Measurements from ENCODE around the gene ANKRD13D. TPM values are rescaled to one million over a fixed set of nuclear protein-coding genes. Genes with fewer than 3 reads are reported as not detected.

ANKRD13D gene
- total RNA-seq, 1 donor from 2014 or later = 12.5 TPM

GRCh38 chr11:67286621-67287333, 2.3 kb upstream of the ANKRD13D start:
- Histone ChIP-seq H3K27me3 (ENCODE audit: control insufficient read depth in 3 of 3, insufficient read depth in 3 of 3, low read length in 3 of 3) (no peaks in the 10 kb centered on the region), H3K27ac (ENCODE audit: low read depth, low read length) (peak overlapping the region; percentile 93), H3K4me3 (ENCODE audit: low read length in 3 of 3) (no peak overlapping the region), H3K36me3 (ENCODE audit: control insufficient read depth in 3 of 3, insufficient read depth in 3 of 3, low read length in 3 of 3) (peaks cover 44 to 50% (median 48%) of the 10 kb centered on the region in 3 donors), H3K9ac (ENCODE audit: low read depth in 1 of 3, low read length in 3 of 3) (peak overlapping the region; percentile 10 to 79 (median 71)), H3K4me1 (ENCODE audit: control insufficient read depth in 3 of 3, insufficient read depth in 3 of 3, low read length in 3 of 3) (peaks cover 32 to 54% (median 35%) of the 10 kb centered on the region in 3 donors), H3K9me3 (ENCODE audit: control insufficient read depth in 3 of 3, low read length in 3 of 3) (no peaks in the 10 kb centered on the region)

GRCh38 chr11:67287355-67288197, 1.5 kb upstream of the ANKRD13D start:
- H3K36me3 ChIP-seq (ENCODE audit: control insufficient read depth in 3 of 3, insufficient read depth in 3 of 3, low read length in 3 of 3) = peaks cover 37 to 46% (median 44%) of the 10 kb centered on the region in 3 donors
- H3K9ac ChIP-seq (ENCODE audit: low read depth in 1 of 3, low read length in 3 of 3) = peak overlapping the region; percentile 51 to 79 (median 71)
- no peaks in the 10 kb centered on the region for H3K27me3 ChIP-seq (ENCODE audit: control insufficient read depth in 3 of 3, insufficient read depth in 3 of 3, low read length in 3 of 3)
- H3K9me3 ChIP-seq (ENCODE audit: control insufficient read depth in 3 of 3, low read length in 3 of 3) = no peaks in the 10 kb centered on the region
- peak overlapping the region; percentile 93 for H3K27ac ChIP-seq (ENCODE audit: low read depth, low read length)
- H3K4me3 ChIP-seq (ENCODE audit: low read length in 3 of 3) = peak overlapping the region; percentile 72 to 82 (median 78)
- peaks cover 32 to 51% (median 33%) of the 10 kb centered on the region in 3 donors for H3K4me1 ChIP-seq (ENCODE audit: control insufficient read depth in 3 of 3, insufficient read depth in 3 of 3, low read length in 3 of 3)

GRCh38 chr11:67288198-67288451, 978 bp upstream of the ANKRD13D start:
- H3K4me3 ChIP-seq (ENCODE audit: low read length in 3 of 3) = peak overlapping the region; percentile 72 to 82 (median 78)
- peaks cover 31 to 40% (median 40%) of the 10 kb centered on the region in 3 donors for H3K36me3 ChIP-seq (ENCODE audit: control insufficient read depth in 3 of 3, insufficient read depth in 3 of 3, low read length in 3 of 3)
- peak overlapping the region; percentile 93 for H3K27ac ChIP-seq (ENCODE audit: low read depth, low read length)
- peaks cover 32 to 48% (median 33%) of the 10 kb centered on the region in 3 donors for H3K4me1 ChIP-seq (ENCODE audit: control insufficient read depth in 3 of 3, insufficient read depth in 3 of 3, low read length in 3 of 3)
- H3K27me3 ChIP-seq (ENCODE audit: control insufficient read depth in 3 of 3, insufficient read depth in 3 of 3, low read length in 3 of 3) = no peaks in the 10 kb centered on the region
- H3K9ac ChIP-seq (ENCODE audit: low read depth in 1 of 3, low read length in 3 of 3) = peak overlapping the region; percentile 51 to 79 (median 71)
- H3K9me3 ChIP-seq (ENCODE audit: control insufficient read depth in 3 of 3, low read length in 3 of 3) = no peaks in the 10 kb centered on the region

- H3K4me3 ChIP-seq (ENCODE audit: low read length in 3 of 3) = peak overlapping the region; percentile 72 to 82 (median 78)
- H3K27me3 ChIP-seq (ENCODE audit: control insufficient read depth in 3 of 3, insufficient read depth in 3 of 3, low read length in 3 of 3) = no peaks in the 10 kb centered on the region
- peaks cover 32 to 48% (median 33%) of the 10 kb centered on the region in 3 donors for H3K4me1 ChIP-seq (ENCODE audit: control insufficient read depth in 3 of 3, insufficient read depth in 3 of 3, low read length in 3 of 3)
- H3K36me3 ChIP-seq (ENCODE audit: control insufficient read depth in 3 of 3, insufficient read depth in 3 of 3, low read length in 3 of 3) = peaks cover 26 to 36% (median 35%) of the 10 kb centered on the region in 3 donors
- peak overlapping the region; percentile 93 for H3K27ac ChIP-seq (ENCODE audit: low read depth, low read length)
- H3K9ac ChIP-seq (ENCODE audit: low read depth in 1 of 3, low read length in 3 of 3) = peak overlapping the region; percentile 51 to 79 (median 71)
- no peaks in the 10 kb centered on the region for H3K9me3 ChIP-seq (ENCODE audit: control insufficient read depth in 3 of 3, low read length in 3 of 3)
These were observed 464 bp upstream of the ANKRD13D start for GRCh38 chr11:67288452-67289225.

GRCh38 chr11:67289651-67290479, 762 bp downstream of the ANKRD13D start:
- peak overlapping the region; percentile 47 to 82 (median 67) for H3K9ac ChIP-seq (ENCODE audit: low read depth in 1 of 3, low read length in 3 of 3)
- H3K27me3 ChIP-seq (ENCODE audit: control insufficient read depth in 3 of 3, insufficient read depth in 3 of 3, low read length in 3 of 3) = no peaks in the 10 kb centered on the region
- H3K4me1 ChIP-seq (ENCODE audit: control insufficient read depth in 3 of 3, insufficient read depth in 3 of 3, low read length in 3 of 3) = peaks cover 32 to 43% (median 33%) of the 10 kb centered on the region in 3 donors
- no peak overlapping the region for H3K27ac ChIP-seq (ENCODE audit: low read depth, low read length)
- peak overlapping the region; percentile 66 to 78 (median 72) for H3K4me3 ChIP-seq (ENCODE audit: low read length in 3 of 3)
- H3K9me3 ChIP-seq (ENCODE audit: control insufficient read depth in 3 of 3, low read length in 3 of 3) = no peaks in the 10 kb centered on the region
- peaks cover 16 to 31% (median 26%) of the 10 kb centered on the region in 3 donors for H3K36me3 ChIP-seq (ENCODE audit: control insufficient read depth in 3 of 3, insufficient read depth in 3 of 3, low read length in 3 of 3)

GRCh38 chr11:67290801-67291200, 1.7 kb downstream of the ANKRD13D start:
- H3K36me3 ChIP-seq (ENCODE audit: control insufficient read depth in 3 of 3, insufficient read depth in 3 of 3, low read length in 3 of 3) = peaks cover 9 to 25% (median 17%) of the 10 kb centered on the region in 3 donors

GRCh38 chr11:67291481-67292381, 2.6 kb downstream of the ANKRD13D start:
- Histone ChIP-seq H3K4me3 (ENCODE audit: low read length in 3 of 3) (no peak overlapping the region), H3K27ac (ENCODE audit: low read depth, low read length) (no peak overlapping the region), H3K36me3 (ENCODE audit: control insufficient read depth in 3 of 3, insufficient read depth in 3 of 3, low read length in 3 of 3) (peaks cover 7 to 17% (median 11%) of the 10 kb centered on the region in 3 donors), H3K4me1 (ENCODE audit: control insufficient read depth in 3 of 3, insufficient read depth in 3 of 3, low read length in 3 of 3) (peaks cover 30 to 39% (median 31%) of the 10 kb centered on the region in 3 donors), H3K9ac (ENCODE audit: low read depth in 1 of 3, low read length in 3 of 3) (no peak overlapping the region), H3K9me3 (ENCODE audit: control insufficient read depth in 3 of 3, low read length in 3 of 3) (peaks cover 0 to 5% (median 0%) of the 10 kb centered on the region in 3 donors), H3K27me3 (ENCODE audit: control insufficient read depth in 3 of 3, insufficient read depth in 3 of 3, low read length in 3 of 3) (no peaks in the 10 kb centered on the region)

More at GRCh38 chr11:67290801-67291200, 1.7 kb downstream of the ANKRD13D start:
- H3K4me3 ChIP-seq (ENCODE audit: low read length in 3 of 3) = no peak overlapping the region
- no peaks in the 10 kb centered on the region for H3K9me3 ChIP-seq (ENCODE audit: control insufficient read depth in 3 of 3, low read length in 3 of 3)
- H3K9ac ChIP-seq (ENCODE audit: low read depth in 1 of 3, low read length in 3 of 3) = peak overlapping the region in 1 of 3 donors; percentile 16
- peaks cover 32 to 43% (median 33%) of the 10 kb centered on the region in 3 donors for H3K4me1 ChIP-seq (ENCODE audit: control insufficient read depth in 3 of 3, insufficient read depth in 3 of 3, low read length in 3 of 3)
- H3K27me3 ChIP-seq (ENCODE audit: control insufficient read depth in 3 of 3, insufficient read depth in 3 of 3, low read length in 3 of 3) = no peaks in the 10 kb centered on the region
- H3K27ac ChIP-seq (ENCODE audit: low read depth, low read length) = no peak overlapping the region

- Histone ChIP-seq H3K27me3 (ENCODE audit: control insufficient read depth in 3 of 3, insufficient read depth in 3 of 3, low read length in 3 of 3) (no peaks in the 10 kb centered on the region), H3K9me3 (ENCODE audit: control insufficient read depth in 3 of 3, low read length in 3 of 3) (peaks cover 0 to 5% (median 0%) of the 10 kb centered on the region in 3 donors), H3K4me1 (ENCODE audit: control insufficient read depth in 3 of 3, insufficient read depth in 3 of 3, low read length in 3 of 3) (peaks cover 21 to 30% (median 21%) of the 10 kb centered on the region in 3 donors), H3K36me3 (ENCODE audit: control insufficient read depth in 3 of 3, insufficient read depth in 3 of 3, low read length in 3 of 3) (peaks cover 3 to 15% (median 7%) of the 10 kb centered on the region in 3 donors), H3K9ac (ENCODE audit: low read depth in 1 of 3, low read length in 3 of 3) (no peak overlapping the region), H3K4me3 (ENCODE audit: low read length in 3 of 3) (no peak overlapping the region), H3K27ac (ENCODE audit: low read depth, low read length) (no peak overlapping the region)
These were observed 3.6 kb downstream of the ANKRD13D start for GRCh38 chr11:67292671-67293070.

All from skeletal muscle tissue (tissue), 4 donors.